ENCODE data around the gene TCP11L2. TPM values are rescaled to one million over a fixed set of nuclear protein-coding genes. Genes with fewer than 3 reads are reported as not detected.
"Not testable (repeated sequence)": the region's sequence is repeated elsewhere in the genome, so short reads cannot be mapped to it uniquely, and the experiment has no call there.

TCP11L2 gene
- total RNA-seq, 1 donor, result 25.0 TPM

- DNase-seq (ENCODE audit: low read depth), result peak; percentile 14
- TF ChIP-seq CTCF (IDR thresholded peaks at IDR 0.05; ENCODE audit: insufficient read depth, low read depth, low read length), result no peak
- no peak overlapping the region for H3K4me3 ChIP-seq (ENCODE audit: low read depth, low read length)
Observed at GRCh38 chr12:106360400-106360994, 58.0 kb downstream of the TCP11L2 start.

DNA sequence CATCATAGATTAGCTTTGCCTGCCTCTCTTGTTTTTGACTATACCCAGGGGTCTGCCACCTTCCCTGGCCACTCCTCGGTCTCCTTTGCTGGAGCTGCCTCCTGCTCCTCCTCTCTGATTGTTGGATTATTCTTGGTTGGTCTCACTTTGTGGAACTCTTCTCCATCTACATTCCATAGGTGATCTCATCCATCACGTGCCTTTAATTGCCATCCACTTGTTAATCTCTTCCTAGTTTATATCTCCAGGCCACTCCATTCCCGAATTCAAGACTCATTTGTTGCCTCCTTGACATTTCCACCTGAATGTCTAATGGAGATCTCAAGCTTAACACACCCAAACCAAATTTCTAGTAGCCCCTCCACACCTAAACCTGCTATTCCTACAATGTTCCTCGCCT lies 60.4 kb downstream of the TCP11L2 start:
- no peak for TF ChIP-seq CTCF (IDR thresholded peaks at IDR 0.05; ENCODE audit: insufficient read depth, low read depth, low read length)
- no peak for DNase-seq (ENCODE audit: low read depth)

GRCh38 chr12:106364261-106364660 lies 61.7 kb downstream of the TCP11L2 start:
- no peak for DNase-seq (ENCODE audit: low read depth)
- no peak for TF ChIP-seq CTCF (IDR thresholded peaks at IDR 0.05; ENCODE audit: insufficient read depth, low read depth, low read length)
- no peak overlapping the region for H3K4me3 ChIP-seq (ENCODE audit: low read depth, low read length)

More for the DNA sequence above, 60.4 kb downstream of the TCP11L2 start:
- H3K4me3 ChIP-seq (ENCODE audit: low read depth, low read length), result no peak overlapping the region

- TF ChIP-seq CTCF (IDR thresholded peaks at IDR 0.05; ENCODE audit: insufficient read depth, low read depth, low read length), result no peak
- no peak overlapping the region for H3K4me3 ChIP-seq (ENCODE audit: low read depth, low read length)
- peak; percentile 79 for DNase-seq (ENCODE audit: low read depth)
Observed at GRCh38 chr12:106369624-106370346, 67.3 kb downstream of the TCP11L2 start.

- TF ChIP-seq CTCF (IDR thresholded peaks at IDR 0.05; ENCODE audit: insufficient read depth, low read depth, low read length), result no peak
- no peak for DNase-seq (ENCODE audit: low read depth)
- no peak overlapping the region for H3K4me3 ChIP-seq (ENCODE audit: low read depth, low read length)
Observed at GRCh38 chr12:106378788-106379187, 76.3 kb downstream of the TCP11L2 start.

GRCh38 chr12:106380954-106381353 lies 78.4 kb downstream of the TCP11L2 start:
- no peak overlapping the region for H3K4me3 ChIP-seq (ENCODE audit: low read depth, low read length)
- DNase-seq (ENCODE audit: low read depth), result no peak
- TF ChIP-seq CTCF (IDR thresholded peaks at IDR 0.05; ENCODE audit: insufficient read depth, low read depth, low read length), result no peak

GRCh38 chr12:106381866-106382265 lies 79.3 kb downstream of the TCP11L2 start:
- H3K4me3 ChIP-seq (ENCODE audit: low read depth, low read length); DNase-seq (ENCODE audit: low read depth): not testable (repeated sequence)

Measured in fibroblast of villous mesenchyme (primary cell).